HG03103 (cell line): Measurements from ENCODE around the gene PLXNA4.

Source experiments
- ATAC-seq: cut with Tn5 transposase; IDR thresholded peaks from one replicate; pipeline ENCODE4 v1.9.1; 2021; ENCODE audit warnings: low read depth; ENCODE audit not compliant: unreplicated experiment

Gene PLXNA4

DNA sequence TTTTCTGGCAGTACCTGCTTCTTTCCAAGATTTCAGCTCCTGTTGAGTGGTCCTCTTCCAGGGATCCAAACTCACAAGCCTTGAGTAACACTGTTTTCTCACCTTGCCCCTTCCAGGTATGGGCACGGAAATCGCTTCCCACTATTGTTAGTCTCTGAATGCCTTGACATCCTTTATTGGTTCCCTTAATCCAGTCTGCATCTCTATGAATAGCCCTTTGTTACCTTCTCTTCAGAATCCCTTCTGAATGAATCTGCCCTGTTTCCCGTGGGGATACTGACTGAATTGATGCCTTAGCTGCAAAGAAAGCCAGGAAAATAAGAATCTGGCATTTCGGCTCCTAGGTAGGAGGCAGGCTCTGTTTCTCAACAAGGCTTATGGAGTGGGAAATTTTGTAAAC is 467.7 kb downstream of the PLXNA4 start:
- ATAC-seq = no peak

DNA sequence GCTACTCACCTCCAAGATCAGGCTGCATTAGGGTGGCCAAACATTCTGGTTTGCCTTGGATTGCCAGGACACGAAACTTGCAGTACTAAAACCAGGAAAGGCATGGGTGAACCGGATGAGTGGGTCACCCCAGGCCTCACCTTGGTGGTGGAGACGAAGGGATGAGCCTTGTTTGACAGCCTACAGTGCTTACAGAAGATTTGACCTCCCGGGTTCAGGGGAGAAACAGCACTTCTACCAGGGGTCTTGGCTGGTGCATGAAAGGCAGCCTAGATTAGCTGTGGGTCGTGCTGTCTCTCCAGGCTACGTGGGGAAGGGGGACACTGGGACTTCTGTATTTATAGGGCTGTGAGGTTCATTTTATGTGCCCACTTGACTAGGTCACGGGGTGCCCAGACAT is 469.8 kb downstream of the PLXNA4 start:
- ATAC-seq = no peak

DNA sequence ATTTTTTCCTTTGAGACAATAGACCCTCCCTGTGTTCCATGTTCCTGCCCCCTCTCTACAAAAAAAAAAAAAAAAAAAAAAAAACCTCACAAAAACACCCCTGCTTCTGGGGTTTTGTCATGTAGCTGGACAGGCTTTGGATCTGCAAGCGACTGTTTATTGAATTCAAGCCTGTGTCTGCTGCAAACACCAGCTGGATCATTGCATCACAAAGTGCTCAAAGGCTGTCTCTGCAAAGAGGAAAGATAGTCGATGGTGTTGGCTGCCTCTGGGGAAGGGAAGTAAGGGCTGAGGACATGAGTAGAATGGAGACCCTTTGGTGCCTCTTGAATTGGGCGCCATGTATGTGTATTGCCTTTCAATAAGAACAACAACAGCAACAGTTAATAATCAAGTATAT is 471.2 kb downstream of the PLXNA4 start:
- no peak for ATAC-seq

DNA sequence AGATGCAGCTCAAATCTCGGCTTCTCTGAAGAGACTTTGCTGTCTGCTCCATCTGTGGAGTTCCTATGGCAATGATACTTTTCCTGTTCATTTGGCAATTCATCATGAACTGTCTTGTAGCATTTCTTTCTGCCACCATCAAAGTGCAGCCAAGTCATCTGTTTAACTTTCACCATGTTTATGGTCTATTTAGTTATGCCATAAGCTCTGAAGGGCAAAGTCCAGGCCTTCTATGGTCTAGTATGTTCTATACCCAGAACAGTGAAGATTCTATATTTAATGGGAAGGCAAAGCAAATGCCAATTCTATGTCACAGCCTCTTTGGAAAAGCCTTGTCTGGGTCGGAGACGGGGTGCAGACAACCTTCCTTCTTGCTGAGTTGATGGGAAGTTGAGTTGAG is 472.6 kb downstream of the PLXNA4 start:
- no peak for ATAC-seq

DNA sequence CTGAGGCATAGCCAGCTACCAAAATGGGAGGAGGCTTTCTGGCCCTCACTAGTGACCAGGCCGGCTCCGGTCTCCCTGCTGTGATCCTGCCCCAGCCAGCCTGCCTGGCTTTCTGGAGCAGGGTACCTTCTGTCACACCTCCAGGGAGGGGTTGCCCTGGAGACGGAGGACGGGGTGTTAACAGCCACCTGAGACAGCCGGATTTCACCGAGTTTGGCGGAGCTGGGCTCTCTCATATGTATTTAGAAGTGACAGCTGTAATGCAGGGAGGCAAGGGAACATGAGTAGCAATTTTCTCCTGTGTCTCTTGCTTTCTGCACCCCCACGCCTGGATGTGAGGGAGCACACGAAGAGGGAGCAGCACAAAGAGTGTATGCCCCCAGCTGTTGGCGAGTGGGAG is 473.3 kb downstream of the PLXNA4 start:
- no peak for ATAC-seq

DNA sequence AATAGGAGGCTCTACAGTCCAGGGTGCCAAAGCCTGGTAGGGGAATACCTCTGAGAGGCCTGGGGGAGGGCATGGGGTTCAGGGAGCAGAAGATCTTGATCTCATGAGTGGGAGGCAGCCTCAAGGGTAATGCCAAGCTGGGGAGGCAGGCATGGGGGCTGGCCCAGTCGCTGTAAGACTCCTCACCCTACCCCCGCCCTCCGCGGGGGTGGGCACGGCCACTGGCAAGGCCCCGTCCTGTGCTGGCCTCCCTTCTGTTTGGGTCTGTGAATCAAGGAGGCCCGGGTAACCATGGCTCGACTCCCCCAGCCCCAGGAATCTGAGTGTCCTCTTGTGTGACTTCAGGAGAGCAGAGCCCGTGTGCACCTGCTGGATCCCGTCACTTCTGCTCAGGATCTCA is 473.9 kb downstream of the PLXNA4 start:
- no peak for ATAC-seq

DNA sequence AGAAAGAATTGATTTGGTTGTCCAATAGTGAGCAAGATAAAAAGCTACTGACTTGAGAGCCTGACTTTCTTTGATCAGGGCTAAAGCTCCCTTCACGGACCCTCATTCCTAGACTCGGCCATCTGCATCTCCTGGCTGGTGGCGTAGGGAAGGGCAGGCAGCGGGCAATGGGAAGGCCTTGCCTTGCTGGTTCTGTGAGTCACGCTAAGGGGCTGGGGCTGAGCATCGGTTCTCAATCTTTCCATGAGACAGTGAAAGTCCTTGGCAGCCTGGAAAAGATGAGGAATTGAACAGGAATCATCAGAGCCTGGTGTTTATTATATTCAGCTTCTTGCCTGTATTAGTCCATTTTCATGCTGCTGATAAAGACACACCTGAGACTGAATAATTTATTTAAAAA is 475.3 kb downstream of the PLXNA4 start:
- no peak for ATAC-seq

DNA sequence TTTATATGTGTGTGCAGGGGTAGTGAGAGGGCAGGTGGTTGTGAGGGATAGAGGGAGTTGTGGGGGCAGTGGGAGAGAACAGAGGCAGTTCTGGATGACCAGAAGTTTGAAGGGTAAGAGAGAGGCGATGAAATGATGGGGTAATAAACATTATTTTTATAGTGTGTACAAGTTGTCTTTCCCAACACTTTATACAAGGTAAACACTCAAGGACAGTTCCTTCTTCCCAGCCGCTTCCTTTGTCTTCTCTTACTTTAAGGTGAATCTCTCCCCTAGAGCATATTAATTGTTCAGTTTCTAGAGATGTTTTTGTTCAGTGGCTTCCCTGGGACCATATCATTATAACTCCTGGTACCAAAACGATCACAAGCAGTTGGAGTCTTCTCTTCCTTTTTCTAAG is 475.8 kb downstream of the PLXNA4 start:
- no peak for ATAC-seq

DNA sequence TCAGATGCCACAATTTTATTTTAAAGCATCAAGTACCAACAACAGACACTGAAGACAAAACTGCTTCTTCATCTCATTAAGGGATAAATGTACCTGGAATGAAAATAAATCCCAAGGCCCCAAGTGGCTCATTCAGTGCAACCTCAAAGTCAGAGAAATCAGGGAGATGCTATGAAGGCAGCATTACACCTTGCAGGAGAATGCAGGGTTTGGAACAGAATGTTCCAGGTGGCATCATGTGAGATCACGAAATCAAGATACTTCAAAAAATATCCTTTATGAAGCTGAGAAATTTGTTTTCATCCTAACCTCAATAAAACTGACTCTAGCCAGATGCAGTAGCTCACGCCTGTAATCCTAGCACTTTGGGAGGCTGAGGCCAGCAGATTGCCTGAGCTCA is 477.1 kb downstream of the PLXNA4 start:
- no peak for ATAC-seq

DNA sequence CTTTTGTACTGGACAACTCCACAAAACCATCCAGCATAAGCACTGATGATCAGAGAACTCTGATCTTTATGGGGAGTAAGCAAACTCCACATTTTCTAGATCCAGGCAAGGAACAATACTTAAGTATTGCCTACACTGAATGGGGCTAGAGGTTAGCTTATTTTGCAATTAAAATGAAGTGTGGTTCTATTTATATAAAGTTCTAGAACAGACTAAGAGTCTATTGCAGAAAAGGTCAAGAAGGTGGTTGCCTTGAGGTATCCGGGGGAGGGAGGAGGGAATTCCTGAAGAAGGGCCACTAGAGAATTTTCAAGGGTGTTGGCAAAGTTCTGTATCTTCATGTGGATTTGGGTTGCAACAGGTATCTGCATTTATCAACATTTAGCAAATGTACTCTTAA is 477.9 kb downstream of the PLXNA4 start:
- no peak for ATAC-seq

DNA sequence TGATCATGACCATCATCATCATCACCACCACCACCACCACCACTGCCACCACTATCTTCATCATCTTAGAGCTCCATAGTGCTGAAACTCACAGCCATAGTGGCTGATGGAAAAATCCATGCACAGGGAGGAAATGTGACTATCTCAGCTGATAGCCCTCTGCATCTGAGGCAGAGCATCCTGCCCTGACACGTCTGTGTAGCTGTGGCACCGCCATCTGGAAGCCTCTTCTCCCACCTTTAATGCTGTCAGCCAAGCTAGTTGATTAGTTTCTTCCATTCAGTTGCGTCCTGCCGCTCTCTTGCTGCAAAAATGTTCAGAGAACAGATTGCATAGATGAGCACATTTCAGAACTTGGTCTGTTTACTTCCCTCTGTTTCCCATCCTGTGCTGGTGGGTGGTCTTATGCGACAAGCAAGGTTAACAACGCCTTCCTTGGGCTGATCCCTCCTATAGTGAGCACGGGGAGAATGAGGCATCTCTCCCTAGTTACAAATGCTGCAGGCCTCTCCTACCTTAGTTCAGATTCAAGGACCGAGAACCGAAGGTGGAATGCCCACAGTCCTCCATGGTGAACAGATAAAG is 478.6 kb downstream of the PLXNA4 start:
- no peak for ATAC-seq

DNA sequence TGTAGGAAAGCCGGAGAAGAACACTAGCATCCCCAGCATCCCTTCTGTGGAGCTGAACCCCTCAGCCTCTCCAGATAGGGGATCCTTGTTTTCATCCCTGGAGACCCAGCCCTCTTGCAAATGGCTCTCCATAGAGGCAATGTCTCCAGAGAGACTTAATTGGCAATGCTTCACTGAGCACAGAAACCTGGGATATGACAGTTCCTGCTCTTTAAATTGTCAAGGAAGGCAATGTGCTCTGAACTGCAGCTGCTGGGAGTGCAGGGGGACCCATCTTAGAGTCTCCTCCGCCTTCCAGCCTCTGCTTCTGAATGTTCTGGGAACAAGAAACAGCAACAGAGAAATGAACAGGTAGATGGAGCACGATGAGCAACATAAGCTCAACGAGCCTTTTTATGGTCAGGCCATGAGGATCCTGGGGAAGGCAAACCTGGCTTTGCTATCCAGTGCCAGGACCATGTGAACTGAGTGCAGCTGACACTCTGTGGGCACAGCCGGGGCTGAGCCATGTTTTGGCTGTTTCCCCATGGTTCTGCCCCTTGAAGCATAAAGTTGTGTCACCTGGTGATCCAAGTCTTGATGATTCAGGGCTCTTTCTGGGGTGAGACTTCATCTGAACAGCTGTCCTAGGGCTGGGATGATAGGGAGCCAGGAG is 481.0 kb downstream of the PLXNA4 start:
- ATAC-seq = no peak

DNA sequence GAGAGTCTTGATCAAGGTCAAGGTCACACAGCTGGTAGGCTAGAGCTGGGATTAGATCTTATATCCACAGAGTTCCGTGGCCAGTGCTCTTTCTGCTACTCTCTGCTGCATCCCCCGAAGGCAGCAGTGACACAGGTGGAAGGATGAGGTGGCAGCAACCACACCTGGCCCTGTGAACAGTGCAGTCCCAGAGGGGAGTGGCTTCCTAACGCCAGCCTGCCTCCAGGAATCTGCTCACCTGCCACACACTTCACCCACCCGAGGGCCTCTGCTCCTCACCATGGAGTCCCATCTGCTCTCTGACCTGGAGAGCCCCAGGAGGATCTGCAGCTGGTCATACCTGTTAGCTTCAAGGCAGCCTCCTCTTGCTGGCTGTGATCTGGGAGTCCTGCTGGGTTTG is 484.2 kb downstream of the PLXNA4 start:
- no peak for ATAC-seq

DNA sequence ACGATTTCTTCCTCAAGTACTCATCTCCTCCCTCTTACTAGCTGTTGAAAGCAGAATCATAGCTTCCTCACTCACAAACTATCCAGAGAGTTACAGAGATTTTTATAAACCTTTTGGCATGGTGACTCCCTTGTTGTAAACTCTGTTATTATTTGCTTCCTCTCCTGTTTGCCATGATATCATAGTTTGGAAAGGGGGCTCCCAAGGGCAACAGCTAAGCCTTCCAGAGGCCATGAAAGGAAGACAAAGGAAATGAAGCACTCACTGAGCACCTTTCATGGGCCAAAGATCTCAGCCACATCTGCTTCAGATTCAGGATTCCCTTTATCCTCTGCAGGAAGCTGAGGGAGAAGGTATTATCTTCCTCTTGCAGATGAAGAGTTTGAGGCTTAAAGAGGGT is 484.6 kb downstream of the PLXNA4 start:
- ATAC-seq = no peak

DNA sequence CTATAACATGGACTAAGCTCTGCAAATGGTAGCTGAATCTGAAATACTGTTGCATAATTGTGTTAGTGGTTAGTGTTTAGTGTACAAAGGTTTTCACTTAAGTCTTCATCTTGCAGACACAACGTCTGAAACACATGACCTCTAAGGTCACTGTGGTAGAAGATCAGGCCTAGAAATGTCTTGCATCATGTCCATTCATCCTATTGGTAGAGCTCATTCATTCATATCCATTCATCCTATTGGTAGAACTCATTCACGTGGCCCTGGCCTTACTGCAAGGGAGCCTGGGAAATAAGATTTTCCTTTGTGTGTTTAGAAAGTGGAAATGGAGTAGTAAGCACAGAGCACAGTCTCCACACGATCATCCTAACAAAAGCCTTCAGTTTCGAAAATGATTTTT is 485.8 kb downstream of the PLXNA4 start:
- ATAC-seq = no peak

DNA sequence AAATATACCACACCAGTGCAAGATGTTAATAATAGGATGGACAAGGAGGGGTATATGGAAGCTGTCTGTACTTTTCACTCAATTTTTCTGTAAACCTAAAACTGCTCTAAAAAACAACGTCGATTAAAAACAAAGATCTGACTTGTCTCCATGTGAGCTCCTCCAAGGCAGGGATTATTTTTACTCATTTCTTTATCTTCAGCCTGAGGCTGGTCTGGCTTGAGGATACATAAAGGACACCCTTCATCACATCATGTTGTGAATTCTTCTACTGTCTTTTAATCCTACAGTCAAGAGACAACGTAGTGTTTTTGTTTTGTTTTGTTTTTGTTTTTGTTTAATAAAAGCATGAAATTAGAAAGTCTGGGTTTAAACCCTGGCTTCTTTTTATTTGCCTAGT is 486.9 kb downstream of the PLXNA4 start:
- no peak for ATAC-seq

DNA sequence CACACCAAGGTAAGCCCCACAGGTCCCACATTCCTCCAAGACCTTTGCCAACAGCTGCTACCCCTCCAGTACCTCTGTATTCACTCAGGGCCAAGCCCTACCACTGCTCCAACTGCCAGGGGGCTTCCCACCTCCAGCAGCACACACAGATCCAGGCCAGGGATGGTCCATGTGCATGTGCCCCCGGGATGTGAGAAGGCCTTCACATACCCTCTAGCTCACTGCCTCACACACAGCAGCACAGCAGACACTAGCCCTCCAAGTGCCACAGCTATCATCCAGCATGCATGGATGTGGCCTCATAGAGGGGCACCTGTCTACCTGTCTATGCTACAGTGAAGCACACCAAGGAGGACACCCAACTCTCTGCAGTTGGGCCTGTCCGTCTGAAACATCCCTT is 488.8 kb downstream of the PLXNA4 start:
- ATAC-seq = no peak

DNA sequence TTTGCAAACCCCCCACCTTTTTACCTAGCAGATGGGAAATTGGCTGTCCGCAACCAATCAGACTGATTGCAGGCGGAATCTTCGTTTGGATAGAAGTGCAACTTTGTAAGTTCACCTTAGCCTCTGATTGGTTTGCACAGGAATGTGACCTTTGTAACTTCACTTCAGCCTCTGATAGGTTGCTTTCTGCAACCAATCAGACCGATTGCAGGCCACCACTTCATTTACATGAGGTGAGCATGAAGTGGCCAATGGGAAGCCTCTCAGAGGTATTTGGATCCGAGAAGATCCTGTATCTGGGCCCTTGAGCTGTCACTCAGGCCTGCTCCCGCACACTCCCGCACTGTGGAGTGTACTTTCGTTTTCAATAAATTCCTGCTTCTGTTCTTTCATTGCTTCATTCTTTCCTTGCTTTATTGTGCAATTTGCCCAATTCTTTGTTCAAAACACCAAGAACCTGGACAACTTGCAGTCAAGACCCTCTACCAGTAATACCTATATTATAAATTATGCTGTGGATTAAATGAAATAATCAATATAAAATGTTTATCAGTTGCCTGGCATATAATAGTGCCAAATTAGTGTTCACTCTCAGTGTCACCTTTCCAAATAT is 491.4 kb downstream of the PLXNA4 start:
- no peak for ATAC-seq

DNA sequence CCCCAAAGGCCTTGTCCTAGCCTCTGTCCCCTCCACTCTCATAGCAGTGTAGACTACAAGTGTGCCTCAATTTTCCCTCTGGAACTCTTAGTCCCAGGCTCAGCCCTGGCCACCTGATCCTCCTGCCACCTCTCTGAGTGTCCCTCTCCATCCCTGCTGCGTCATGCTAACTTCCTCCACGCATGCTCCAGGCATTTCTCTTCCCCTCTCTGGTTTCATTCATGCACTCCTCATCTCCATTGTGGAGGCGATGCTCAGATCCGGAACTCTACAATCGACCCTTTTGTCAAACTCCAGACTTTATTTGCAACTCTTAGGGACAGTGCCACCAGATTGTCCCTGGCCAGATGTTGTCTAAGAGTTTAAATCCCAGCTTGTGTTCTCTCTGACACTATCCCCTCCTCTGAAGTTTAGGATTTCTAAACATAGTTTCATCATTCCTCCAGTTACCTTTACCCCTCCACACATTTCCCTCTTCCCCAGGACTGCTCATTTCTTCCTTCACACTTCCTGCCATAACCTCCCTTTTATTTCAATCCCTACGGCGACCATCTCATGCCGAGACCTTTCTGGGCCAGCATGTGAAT is 492.6 kb downstream of the PLXNA4 start:
- ATAC-seq = no peak

DNA sequence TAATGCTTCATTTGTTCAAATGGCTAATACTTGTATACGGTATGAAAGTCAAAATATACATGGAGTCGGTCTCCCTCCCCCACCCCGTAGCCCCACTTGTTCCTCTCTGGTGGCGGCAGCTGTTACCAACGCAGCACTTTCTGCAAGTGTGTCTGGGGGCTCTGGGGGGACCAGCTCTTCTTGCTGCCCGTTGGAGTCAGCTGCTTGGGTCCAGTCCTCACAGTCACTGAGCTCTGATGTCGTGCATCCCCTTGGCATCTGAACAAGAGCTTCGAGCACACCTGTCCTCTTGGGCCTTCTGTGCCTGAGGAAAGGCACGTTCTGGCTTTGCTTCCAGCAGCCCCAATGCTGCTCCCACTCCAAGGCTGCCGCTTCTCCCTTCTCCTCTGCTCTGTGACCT is 493.1 kb downstream of the PLXNA4 start:
- no peak for ATAC-seq

DNA sequence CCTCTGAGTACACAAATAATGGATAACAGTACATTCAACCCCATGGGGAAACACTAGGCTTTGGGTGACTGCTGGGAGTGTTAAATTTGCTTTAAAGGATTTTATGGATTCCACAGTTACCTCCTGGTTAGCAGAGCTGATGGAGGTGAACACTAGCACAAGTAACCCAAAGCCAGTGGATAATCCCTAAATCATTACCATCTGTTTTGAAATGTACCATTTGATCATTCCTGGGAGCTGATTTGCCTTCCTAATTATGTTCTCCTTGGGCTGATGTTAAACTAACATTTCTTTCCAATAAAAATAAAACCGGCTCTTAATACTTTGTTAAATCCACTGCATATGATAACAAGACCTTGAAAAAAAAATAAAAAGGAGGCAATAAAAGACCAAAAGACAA is 493.9 kb downstream of the PLXNA4 start:
- no peak for ATAC-seq

DNA sequence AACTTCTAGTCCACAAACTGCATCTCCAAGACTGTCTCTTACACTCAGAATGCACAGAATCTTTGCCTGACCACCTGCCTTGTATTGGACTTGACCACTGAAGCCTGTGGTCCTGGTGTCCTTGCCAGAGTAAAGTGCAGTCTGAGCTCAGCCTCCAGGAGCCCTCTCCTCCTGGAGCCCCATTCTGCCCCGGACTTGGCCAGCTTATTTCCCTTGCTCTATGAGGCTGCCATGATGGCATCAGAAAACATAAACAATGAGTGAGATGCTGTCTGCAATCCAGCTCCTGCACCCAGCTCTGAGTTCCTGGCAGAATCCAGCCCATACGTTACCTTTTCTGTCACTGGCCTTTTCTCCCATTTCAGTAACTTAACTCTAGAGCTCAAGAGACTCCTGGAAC is 494.6 kb downstream of the PLXNA4 start:
- ATAC-seq = no peak
